ENCODE data around the gene BPIFB6. TPM values are rescaled to one million over a fixed set of nuclear protein-coding genes. Genes with fewer than 3 reads are reported as not detected.

BPIFB6 gene
- total RNA-seq, 4 donors from 2014 or later: not detected

GRCh38 chr20:33076662-33077372 is 45.4 kb downstream of the BPIFB6 start:
- 67% methylated on average over 4 of the region's 6 CpGs for WGBS
- Histone ChIP-seq H3K36me3 (no peaks in the 10 kb centered on the region), H3K4me3 (no peak overlapping the region), H3K9me3 (no peaks in the 10 kb centered on the region), H3K27me3 (peaks cover 7% of the 10 kb centered on the region), H3K27ac (no peak overlapping the region), H3K4me1 (no peaks in the 10 kb centered on the region)
- no peak for DNase-seq (ENCODE audit: low spot score in 2 of 2)
- TF ChIP-seq EP300 (IDR thresholded peaks at IDR 0.05) (no peak), CTCF (IDR thresholded peaks at IDR 0.05) (no peak), POLR2AphosphoS5 (IDR thresholded peaks at IDR 0.05) (no peak), POLR2A (IDR thresholded peaks at IDR 0.05) (no peak)

GRCh38 chr20:33079259-33079658 is 47.8 kb downstream of the BPIFB6 start, which contains the start of gene BPIFB4:
BPIFB4 (plus strand) TSS chr20:33079643; CDS start chr20:33081527, 1,884 bp downstream.
- Histone ChIP-seq H3K4me1 (no peaks in the 10 kb centered on the region), H3K27me3 (peaks cover 20% of the 10 kb centered on the region), H3K4me3 (no peak within 1 kb of the TSS), H3K9me3 (no peaks in the 10 kb centered on the region), H3K36me3 (no peaks in the 10 kb centered on the region), H3K27ac (no peak within 1 kb of the TSS)
- no peak for DNase-seq (ENCODE audit: low spot score in 2 of 2)
- no CpG with 5 or more reads among the region's 2 CpGs for whole genome bisulfite sequencing
- TF ChIP-seq EP300 (IDR thresholded peaks at IDR 0.05) (no peak), POLR2A (IDR thresholded peaks at IDR 0.05) (no peak), CTCF (IDR thresholded peaks at IDR 0.05) (no peak), POLR2AphosphoS5 (IDR thresholded peaks at IDR 0.05) (no peak)

- Histone ChIP-seq H3K27me3 (peaks cover 14% of the 10 kb centered on the region), H3K4me3 (no peak overlapping the region), H3K27ac (no peak overlapping the region), H3K4me1 (no peaks in the 10 kb centered on the region), H3K9me3 (no peaks in the 10 kb centered on the region), H3K36me3 (no peaks in the 10 kb centered on the region)
- TF ChIP-seq CTCF (IDR thresholded peaks at IDR 0.05): no peak
- no peak for TF ChIP-seq POLR2A (IDR thresholded peaks at IDR 0.05)
- TF ChIP-seq EP300 (IDR thresholded peaks at IDR 0.05): no peak
- no peak for TF ChIP-seq POLR2AphosphoS5 (IDR thresholded peaks at IDR 0.05)
- 78% methylated on average over 6 of the region's 7 CpGs for WGBS
- no peak for DNase-seq (ENCODE audit: low spot score in 2 of 2)
These were observed 50.1 kb downstream of the BPIFB6 start for GRCh38 chr20:33081411-33082154.

GRCh38 chr20:33082546-33082945 is 51.1 kb downstream of the BPIFB6 start:
- Histone ChIP-seq H3K4me3 (no peak overlapping the region), H3K36me3 (no peaks in the 10 kb centered on the region), H3K27ac (no peak overlapping the region), H3K4me1 (no peaks in the 10 kb centered on the region), H3K27me3 (peaks cover 14% of the 10 kb centered on the region), H3K9me3 (no peaks in the 10 kb centered on the region)
- TF ChIP-seq POLR2A (IDR thresholded peaks at IDR 0.05) (no peak), EP300 (IDR thresholded peaks at IDR 0.05) (no peak), CTCF (IDR thresholded peaks at IDR 0.05) (no peak)
- DNase-seq (ENCODE audit: low spot score in 2 of 2): no peak
- WGBS: 39% methylated on average over 6 of the region's 6 CpGs
